ENCODE measurements around the gene TP53INP2. TPM values are rescaled to one million over a fixed set of nuclear protein-coding genes. Genes with fewer than 3 reads are reported as not detected.

TP53INP2 gene
- total and polyA plus RNA-seq, 2 experiments from 2014 or later, result 2.7 to 3.3 TPM

DNA sequence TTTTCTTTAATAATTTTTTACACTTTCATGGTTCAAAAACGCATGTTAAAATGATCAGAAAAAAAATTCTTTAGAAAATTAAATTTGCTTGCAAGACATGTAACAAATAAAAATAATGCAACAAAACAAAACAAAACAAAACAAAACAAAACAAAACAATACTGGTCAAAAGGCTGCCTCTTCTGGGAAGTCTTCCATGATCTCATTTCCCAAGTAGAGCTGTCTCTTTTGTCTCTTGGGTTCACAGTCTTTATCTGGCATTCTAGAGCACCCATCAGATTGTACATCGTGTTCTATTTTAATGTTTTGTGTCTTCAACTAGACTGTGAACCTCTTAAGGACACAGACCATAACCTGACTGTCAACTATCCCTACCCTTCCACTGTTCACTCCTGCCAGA, 25.3 kb downstream of the TP53INP2 start:
- Histone ChIP-seq H3K79me2 (replicated peaks; ENCODE audit: insufficient read depth) (no peaks in the 10 kb centered on the region), H3K27me3 (ENCODE audit: insufficient read depth) (no peaks in the 10 kb centered on the region), H3K4me3 (no peak overlapping the region), H4K20me1 (replicated peaks; ENCODE audit: insufficient read depth) (no peaks in the 10 kb centered on the region), H3K4me2 (no peak overlapping the region), H3K4me1 (ENCODE audit: insufficient read depth) (no peaks in the 10 kb centered on the region), H3F3A (replicated peaks; ENCODE audit: low read depth) (no peaks in the 10 kb centered on the region), H3K36me3 (ENCODE audit: insufficient read depth) (no peaks in the 10 kb centered on the region), H3K27ac (ENCODE audit: low read depth) (no peak overlapping the region), H3K9me2 (ENCODE audit: insufficient read depth) (no peaks in the 10 kb centered on the region), H2AFZ (no peak overlapping the region)
- peaks cover 2% of the 10 kb centered on the region for H3K27me3 Mint-ChIP-seq (ENCODE audit: insufficient read depth, low read depth, poor library complexity)
- H3K36me3 Mint-ChIP-seq (ENCODE audit: low read depth), result no peaks in the 10 kb centered on the region
- no peaks in the 10 kb centered on the region for H3K9me3 Mint-ChIP-seq
- H3K27ac Mint-ChIP-seq, result no peak overlapping the region
- no peaks in the 10 kb centered on the region for H3K4me1 Mint-ChIP-seq
- no peak for TF ChIP-seq ZNF331 (CRISPR knock-in tag; IDR thresholded peaks at IDR 0.05; ENCODE audit: low read depth)
- TF ChIP-seq ZNF114 (CRISPR knock-in tag; IDR thresholded peaks at IDR 0.05), result no peak
- TF ChIP-seq POLR2AphosphoS5 (IDR thresholded peaks at IDR 0.05; ENCODE audit: low read depth), result no peak
- no peak for TF ChIP-seq CREB1 (CRISPR knock-in tag; IDR thresholded peaks at IDR 0.05; ENCODE audit: low read depth)
- TF ChIP-seq NANOG (IDR thresholded peaks at IDR 0.05; ENCODE audit: borderline replicate concordance), result no peak
- TF ChIP-seq EZH2phosphoT487 (IDR thresholded peaks at IDR 0.05; ENCODE audit: unreplicated experiment), result no peak
- no peak for TF ChIP-seq REST (IDR thresholded peaks at IDR 0.05; ENCODE audit: unreplicated experiment)
- TF ChIP-seq STAT1 (IDR thresholded peaks at IDR 0.05; ENCODE audit: unreplicated experiment), result no peak
- TF ChIP-seq ZNF462 (CRISPR knock-in tag; IDR thresholded peaks at IDR 0.05), result no peak
- TF ChIP-seq EZH2 (IDR thresholded peaks at IDR 0.05; ENCODE audit: low read depth, unreplicated experiment), result no peak
- no peak for TF ChIP-seq JUNB (IDR thresholded peaks at IDR 0.05; ENCODE audit: unreplicated experiment)
- no peak for TF ChIP-seq ETS1 (IDR thresholded peaks at IDR 0.05)
- no peak for TF ChIP-seq CTCF (conservative IDR thresholded peaks at IDR 0.05; ENCODE audit: low read depth in 2 of 2)
- no peak for DNase-seq (ENCODE audit: low spot score)
- H3K4me3 Mint-ChIP-seq, result no peak overlapping the region
- ATAC-seq, result no peak
